IMR-90 (cell line): ENCODE measurements around the gene CYP4V2. TPM values are rescaled to one million over a fixed set of nuclear protein-coding genes. Genes with fewer than 3 reads are reported as not detected.

ENCODE experiments used
- ATAC-seq: fragments of 200-7000 bp; cut with Tn5 transposase; 2 replicates; pipeline ENCODE4 v1.9.1; 2020; ENCODE audit warnings: low read depth, mild to moderate bottlenecking, moderate library complexity
- Bru-seq: library from RNA; stranded (reverse); fragments of 400-500 nt; gene quantifications from one replicate; lab custom pipeline; 2021; lab: Mats Ljungman, UMichigan
- BruChase-seq, 2 experiments: library from RNA; stranded (reverse); fragments of 400-500 nt; gene quantifications; one replicate each; lab custom pipeline; 2021; lab: Mats Ljungman, UMichigan
- BruUV-seq: library from RNA; stranded (reverse); fragments of 400-500 nt; replicated peaks from 2 replicates; lab custom pipeline; 2021; lab: Mats Ljungman, UMichigan
- CTCF ChIA-PET: fragments of 300-600 bp; formaldehyde crosslinking; extraction: SDS; loops from one replicate; lab custom pipeline; 2021; ENCODE audit warnings: antibody characterized with exemption; lab: Yijun Ruan, JAX
- POLR2A ChIA-PET: fragments of 300-600 bp; sonication (Branson Sonifier 250); formaldehyde crosslinking; loops from one replicate; lab custom pipeline; 2022; ENCODE audit warnings: antibody characterized with exemption; ENCODE audit not compliant: unreplicated experiment; lab: Charles Lee
- DNase-seq: peaks from one replicate; pipeline ENCODE4 v3.0.0; 2013
- H2AFZ ChIP-seq: replicated peaks from 2 replicates; pipeline ENCODE3; 2013; ENCODE audit warnings: low read length, mild to moderate bottlenecking; ENCODE audit not compliant: poor library complexity
- H2AK5ac ChIP-seq: 2 replicates; pipeline ENCODE4 v1.6.1; 2013; ENCODE audit warnings: low read depth, low read length, inconsistent platforms
- H2AK9ac ChIP-seq: replicated peaks from 2 replicates; pipeline ENCODE3; 2013; ENCODE audit warnings: mild to moderate bottlenecking, low read depth, low read length, moderate library complexity; ENCODE audit not compliant: poor library complexity
- H2BK120ac ChIP-seq: 2 replicates; pipeline ENCODE4 v1.6.1; 2013; ENCODE audit warnings: low read depth, low read length, inconsistent platforms
- H2BK15ac ChIP-seq: 3 replicates; pipeline ENCODE4 v1.6.1; 2013; ENCODE audit warnings: low read depth, low read length, inconsistent platforms
- H2BK20ac ChIP-seq: 2 replicates; pipeline ENCODE4 v1.6.1; 2013; ENCODE audit warnings: low read depth, mild to moderate bottlenecking, inconsistent platforms, low read length, moderate library complexity
- H2BK5ac ChIP-seq: 2 replicates; pipeline ENCODE4 v1.6.1; 2013; ENCODE audit warnings: mild to moderate bottlenecking, low read depth, low read length, inconsistent platforms; ENCODE audit not compliant: poor library complexity, severe bottlenecking
- H3K14ac ChIP-seq: replicated peaks from 2 replicates; pipeline ENCODE4 v1.6.1; 2013; ENCODE audit warnings: low read depth, low read length, inconsistent platforms
- H3K18ac ChIP-seq: 2 replicates; pipeline ENCODE4 v1.6.1; 2013; ENCODE audit warnings: low read depth, low read length, control low read depth
- H3K23ac ChIP-seq: 2 replicates; pipeline ENCODE4 v1.6.1; 2013; ENCODE audit warnings: low read depth, low read length, inconsistent platforms
- H3K27ac ChIP-seq: 2 replicates; pipeline ENCODE4 v1.5.1; 2013; ENCODE audit warnings: mild to moderate bottlenecking, control low read depth, low read length; ENCODE audit not compliant: insufficient read depth
- H3K27me3 ChIP-seq: 2 replicates; pipeline ENCODE4 v1.6.1; 2013; ENCODE audit warnings: low read length; ENCODE audit not compliant: control insufficient read depth, insufficient read depth
- H3K36me3 ChIP-seq: 2 replicates; pipeline ENCODE4 v1.6.1; 2013; ENCODE audit warnings: low read length, mixed read lengths; ENCODE audit not compliant: control insufficient read depth, insufficient read depth
- H3K4ac ChIP-seq: 2 replicates; pipeline ENCODE4 v1.6.1; 2013; ENCODE audit warnings: low read depth, low read length, inconsistent platforms
- H3K4me1 ChIP-seq: 2 replicates; pipeline ENCODE4 v1.6.1; 2013; ENCODE audit warnings: low read length, mixed read lengths; ENCODE audit not compliant: control insufficient read depth, insufficient read depth
- H3K4me2 ChIP-seq: 2 replicates; pipeline ENCODE4 v1.6.1; 2013; ENCODE audit warnings: low read depth, mild to moderate bottlenecking, control low read depth, low read length, moderate library complexity
- H3K4me3 ChIP-seq: 2 replicates; pipeline ENCODE4 v1.5.1; 2013; ENCODE audit warnings: low read depth, mild to moderate bottlenecking, control low read depth, low read length, moderate library complexity; ENCODE audit not compliant: insufficient read depth
- H3K56ac ChIP-seq: 2 replicates; pipeline ENCODE4 v1.6.1; 2013; ENCODE audit warnings: low read length, inconsistent platforms; ENCODE audit not compliant: insufficient read depth; ENCODE audit errors: extremely low read depth
- H3K79me1 ChIP-seq, 2 experiments: 2 replicates each; pipeline ENCODE4 v1.6.1; 2013; ENCODE audit warnings: low read length in 2 of 2, inconsistent platforms in 1 of 2, low read depth in 1 of 2
- H3K9ac ChIP-seq: 2 replicates; pipeline ENCODE4 v1.6.1; 2013; ENCODE audit warnings: low read depth, low read length, control low read depth
- H3K9me1 ChIP-seq: 2 replicates; pipeline ENCODE4 v1.6.1; 2013; ENCODE audit warnings: low read length, inconsistent platforms; ENCODE audit not compliant: insufficient read depth
- H3K9me3 ChIP-seq: 2 replicates; pipeline ENCODE4 v1.6.1; 2013; ENCODE audit warnings: low read length; ENCODE audit not compliant: control insufficient read depth, insufficient read depth
- H4K20me1 ChIP-seq: 2 replicates; pipeline ENCODE4 v1.6.1; 2013; ENCODE audit warnings: low read length, inconsistent platforms; ENCODE audit not compliant: insufficient read depth
- H4K5ac ChIP-seq: 2 replicates; pipeline ENCODE4 v1.6.1; 2013; ENCODE audit warnings: mild to moderate bottlenecking, low read depth, low read length, control low read depth
- H4K8ac ChIP-seq, 2 experiments: 2 replicates each; pipeline ENCODE4 v1.6.1; 2013; ENCODE audit warnings: low read depth in 2 of 2, low read length in 2 of 2, control low read depth in 1 of 2, inconsistent platforms in 1 of 2
- H4K91ac ChIP-seq: 2 replicates; pipeline ENCODE4 v1.6.1; 2013; ENCODE audit warnings: low read depth, low read length, inconsistent platforms; ENCODE audit not compliant: insufficient read depth
- BHLHE40 ChIP-seq: fragments of 150-350 bp; IDR thresholded peaks from 2 replicates; pipeline ENCODE4 v1.6.1; 2016; ENCODE audit warnings: mild to moderate bottlenecking, low read depth, low read length
- CHD1 ChIP-seq: IDR thresholded peaks from 2 replicates; pipeline ENCODE4 v1.6.1; 2012; ENCODE audit warnings: low read depth, low read length, improper control_type of control experiment
- CTCF ChIP-seq: conservative IDR thresholded peaks from 2 replicates; pipeline ENCODE4 v1.5.1; 2012; ENCODE audit warnings: mild to moderate bottlenecking, low read depth, low read length, improper control_type of control experiment
- FOS ChIP-seq: fragments of 150-350 bp; IDR thresholded peaks from 2 replicates; pipeline ENCODE4 v1.6.1; 2016; ENCODE audit warnings: low read depth, low read length
- MAFK ChIP-seq: IDR thresholded peaks from 2 replicates; pipeline ENCODE4 v1.6.1; 2012; ENCODE audit warnings: low read depth, low read length, improper control_type of control experiment
- NFE2L2 ChIP-seq: fragments of 150-350 bp; IDR thresholded peaks from 2 replicates; pipeline ENCODE4 v1.6.1; 2016; ENCODE audit warnings: low read depth, mild to moderate bottlenecking, low read length
- RAD21 ChIP-seq: IDR thresholded peaks from 2 replicates; pipeline ENCODE4 v1.6.1; 2012; ENCODE audit warnings: low read length, improper control_type of control experiment
- SMC3 ChIP-seq: fragments of 150-350 bp; IDR thresholded peaks from 2 replicates; pipeline ENCODE4 v1.6.1; 2016; ENCODE audit warnings: low read depth, mild to moderate bottlenecking, antibody characterized with exemption, low read length, moderate library complexity
- USF2 ChIP-seq: fragments of 150-350 bp; IDR thresholded peaks from 2 replicates; pipeline ENCODE4 v1.6.1; 2017; ENCODE audit warnings: mild to moderate bottlenecking, antibody characterized with exemption, low read length, low read depth
- WGBS, 2 experiments: methylation state at CpG; one replicate each; pipeline versions ENCODE4 v1.1.5 to v1.1.7; 2013; ENCODE audit warnings: missing lambda C conversion rate in 2 of 2; ENCODE audit not compliant: insufficient read length in 1 of 2; ENCODE audit errors: extremely low coverage in 2 of 2; 5-methylcytosine and 5-hydroxymethylcytosine counted together
- dilution Hi-C: fragments of 300-500 bp; cut with HindIII; formaldehyde crosslinking; loops from one replicate; pipeline ENCODE4 v1.14.3; 2018; ENCODE audit warnings: low sequenced_read_pairs; ENCODE audit not compliant: unreplicated experiment
- in situ Hi-C: fragments of 300-500 bp; cut with MboI; formaldehyde crosslinking; loops from 3 replicates; pipeline ENCODE4 v1.14.3; 2019; ENCODE audit warnings: low sequenced_read_pairs, inconsistent platforms, mixed read lengths
- intact Hi-C: fragments of 100-400 bp; cut with micrococcal nuclease; formaldehyde crosslinking; loops from 2 replicates; pipeline ENCODE4 v1.10.0; 2022
- long read RNA-seq: library from polyadenylated mRNA; unstranded; transcript quantifications from one replicate; pipeline ENCODE4 v2.0.0, GENCODE V29; 2021; ENCODE audit not compliant: unreplicated experiment
- polyA plus RNA-seq, 3 experiments: library from polyadenylated mRNA; depleted of rRNA; stranded (reverse); fragments of >200 nt; gene quantifications; 2 replicates each; pipeline ENCODE4 v1.2.3, GENCODE V29; 2012; ENCODE audit warnings: low replicate concordance in 1 of 3
- total RNA-seq: library from RNA; depleted of rRNA; stranded (reverse); fragments of >200 nt; gene quantifications from 2 replicates; pipeline ENCODE4 v1.2.3, GENCODE V29; 2012; rRNA removed

CYP4V2 gene
- total RNA-seq, result 3.9 and 5.0 TPM in 2 replicates
- 3.2 and 4.1 TPM in 2 replicates for polyA plus RNA-seq (2012; rRNA removed)
- polyA plus RNA-seq (2012; cell fraction: cytosol; rRNA removed), result 1.6 and 1.8 TPM in 2 replicates
- polyA plus RNA-seq (2012; cell fraction: nucleus; rRNA removed; ENCODE audit: low replicate concordance), result 3.5 and 7.4 TPM in 2 replicates
- Bru-seq, nascent RNA, result percentile 53 among the genes with signal in this experiment
- percentile 72 among the genes with signal in this experiment for BruChase-seq, experiment 1, labeled RNA remaining after a 6-hour chase
- BruChase-seq, experiment 2, labeled RNA remaining after a 2-hour chase, result percentile 68 among the genes with signal in this experiment
- long read RNA-seq, partial matches to known transcripts, result 1 of 9 reads
- long read RNA-seq, other reads (novel, unspliced or antisense), result 7 of 9 reads

GRCh38 chr4:186191200-186192065 is at the start of gene CYP4V2:
Gene CYP4V2 (plus strand): TSS chr4:186191567. CDS start chr4:186191824, 257 bp downstream.
- ChIA-PET CTCF (interaction anchor here (1.0 to 1.1 kb wide), 2 partner anchors 10 to 12 kb away, joined by 3 to 5 read pairs; no protein-coding TSS in a partner anchor), POLR2A (interaction anchor here (0.6 kb wide), 1 partner anchor 464 kb away, joined by 6 read pairs; no protein-coding TSS in a partner anchor)
- Histone ChIP-seq H3K9me1 (peaks cover 6% of the 10 kb centered on the region; the same call in 1 of the 2 replicates), H4K8ac (peak within 1 kb of the TSS; percentile 58 to 83), H3K23ac (peak within 1 kb of the TSS; percentile 85), H3K27ac (peak within 1 kb of the TSS; percentile 80), H2BK120ac (peak within 1 kb of the TSS; percentile 66), H2BK15ac (no peak within 1 kb of the TSS; the same call in 2 of the 3 replicates), H2BK5ac (peak within 1 kb of the TSS; percentile 64), H2AK5ac (no peak within 1 kb of the TSS), H3K36me3 (no peaks in the 10 kb centered on the region; the same call in 1 of the 2 replicates), H3K4me1 (no peaks in the 10 kb centered on the region; the same call in 1 of the 2 replicates), H2AK9ac (peak within 1 kb of the TSS; percentile 66), H3K9me3 (no peaks in the 10 kb centered on the region), H4K5ac (peak within 1 kb of the TSS; percentile 62), H4K91ac (no peak within 1 kb of the TSS; the same call in 1 of the 2 replicates), H3K4me2 (peak within 1 kb of the TSS; percentile 81), H3K14ac (peak within 1 kb of the TSS; percentile 4), H3K18ac (peak within 1 kb of the TSS; percentile 30; the same call in 1 of the 2 replicates), H2AFZ (peak within 1 kb of the TSS; percentile 95), H3K4ac (peak within 1 kb of the TSS; percentile 76), H3K79me1 (peaks cover 0 to 5% of the 10 kb centered on the region in 2 experiments; a peak in 2 of 4 replicates), H3K4me3 (peak within 1 kb of the TSS; percentile 75), H3K27me3 (no peaks in the 10 kb centered on the region; the same call in 1 of the 2 replicates), H3K9ac (peak within 1 kb of the TSS; percentile 79), H4K20me1 (no peaks in the 10 kb centered on the region), H3K56ac (peak within 1 kb of the TSS; percentile 29; the same call in 1 of the 2 replicates), H2BK20ac (no peak within 1 kb of the TSS)
- peak; percentile 36 for TF ChIP-seq CTCF
- TF ChIP-seq FOS, result no peak
- TF ChIP-seq NFE2L2, result no peak
- no peak for TF ChIP-seq CHD1
- TF ChIP-seq SMC3, result no peak
- TF ChIP-seq MAFK, result no peak
- TF ChIP-seq USF2, result peak; percentile 55; the same call in 1 of the 2 replicates
- TF ChIP-seq BHLHE40, result no peak
- TF ChIP-seq RAD21, result 0 out of 2 replicates have a peak, but pooled peaks have one; percentile 5
- intact Hi-C loops (loop anchor here (1.0 to 10.0 kb wide), 3 partner anchors 12 to 283 kb away; partner anchors contain the start of gene TLR3), dilution Hi-C loops (no loop called here), in situ Hi-C loops (no loop called here)
- 0% methylated on average over 74 of the region's 107 CpGs; no CpG with 5 or more reads in 1 of the 2 experiments for WGBS, 2 experiments
- ATAC-seq, result peak; percentile 84
- BruUV-seq, result no TSS peak
- peak; percentile 72 for DNase-seq
